Stimulated activated naive CD4-positive, alpha-beta T cell treated with Interleukin-2 at 50 U/mL for 16 hours (primary cell): Measurements from ENCODE around the gene SFMBT2.

Experiments
- DNase-seq: peaks from one replicate; lab custom pipeline; 2025; lab: John Stamatoyannopoulos, UW

SFMBT2 gene

DNA sequence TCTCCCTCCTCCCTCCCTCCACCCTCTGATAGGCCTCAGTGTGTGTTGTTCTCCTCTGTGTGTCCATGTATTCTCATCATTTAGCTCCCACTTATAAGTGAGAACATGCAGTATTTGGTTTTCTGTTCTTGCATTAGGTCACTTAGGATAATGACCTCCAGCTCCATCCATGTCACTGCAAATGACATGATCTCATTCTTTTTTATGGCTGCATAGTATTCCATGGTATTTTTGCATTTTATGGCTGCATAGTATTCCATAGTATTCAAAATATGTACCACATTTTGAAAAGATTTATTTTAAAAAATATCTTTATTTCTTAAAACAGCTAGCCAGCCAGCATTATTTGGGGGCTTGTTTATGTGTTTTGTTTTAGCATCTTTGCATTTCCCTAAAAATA is 275.6 kb downstream of the SFMBT2 start:
- no peak for DNase-seq

DNA sequence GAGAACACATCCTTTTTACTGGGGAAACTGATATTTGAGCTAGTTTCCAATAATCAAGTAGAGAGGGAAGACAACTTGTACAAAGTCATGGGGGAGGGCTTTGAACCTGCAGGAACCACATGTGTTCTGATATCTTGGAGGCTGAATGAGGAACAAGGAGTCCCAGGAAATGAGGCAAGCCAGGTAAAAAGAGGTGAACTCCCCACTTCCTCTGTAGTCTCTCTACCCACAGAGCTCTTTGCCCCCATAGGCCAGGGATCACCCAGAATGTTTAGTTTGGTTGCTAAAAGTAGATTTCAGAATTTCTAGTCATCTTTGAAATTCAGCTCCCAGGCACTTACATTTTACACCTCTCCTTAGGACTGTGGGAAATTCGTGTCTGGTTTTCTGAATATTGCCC is 276.4 kb downstream of the SFMBT2 start:
- no peak for DNase-seq

DNA sequence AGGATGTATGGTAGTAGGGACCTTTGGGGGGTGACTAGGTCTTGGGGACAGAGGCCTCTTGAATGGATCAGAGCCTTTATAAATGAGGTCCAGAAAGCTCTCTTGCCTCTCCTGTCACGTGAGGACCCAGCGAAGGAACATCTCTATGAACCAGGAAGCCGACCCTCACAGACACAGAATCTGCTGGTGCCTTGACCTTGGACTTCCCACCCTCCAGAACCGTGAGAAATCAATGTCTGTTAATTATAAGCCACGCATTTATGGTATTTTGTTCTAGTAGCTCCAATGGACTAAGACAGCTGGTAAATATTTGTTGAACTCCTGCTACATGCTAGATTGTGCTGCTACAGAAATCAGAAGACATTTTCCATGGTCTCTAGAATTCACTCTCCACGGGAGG is 276.9 kb downstream of the SFMBT2 start:
- DNase-seq: no peak

DNA sequence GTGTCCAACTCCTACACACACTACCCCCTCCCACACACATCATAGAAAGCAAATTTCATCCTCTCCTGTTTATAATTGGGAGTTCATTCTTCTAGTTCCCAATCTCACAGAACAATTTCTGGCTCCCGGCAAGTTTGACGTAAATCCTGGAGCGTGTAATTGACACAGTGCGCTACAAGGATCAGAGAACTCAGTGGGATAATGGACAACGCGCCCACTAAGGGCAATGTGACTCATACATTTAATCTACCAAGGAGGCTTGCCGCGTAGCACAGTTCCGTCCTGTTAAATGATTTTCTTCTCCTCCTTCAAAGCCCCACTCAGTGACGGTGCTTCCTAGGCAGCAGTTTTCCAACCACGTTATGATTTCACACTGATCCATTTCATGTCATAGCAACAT is 277.6 kb downstream of the SFMBT2 start:
- DNase-seq: no peak

DNA sequence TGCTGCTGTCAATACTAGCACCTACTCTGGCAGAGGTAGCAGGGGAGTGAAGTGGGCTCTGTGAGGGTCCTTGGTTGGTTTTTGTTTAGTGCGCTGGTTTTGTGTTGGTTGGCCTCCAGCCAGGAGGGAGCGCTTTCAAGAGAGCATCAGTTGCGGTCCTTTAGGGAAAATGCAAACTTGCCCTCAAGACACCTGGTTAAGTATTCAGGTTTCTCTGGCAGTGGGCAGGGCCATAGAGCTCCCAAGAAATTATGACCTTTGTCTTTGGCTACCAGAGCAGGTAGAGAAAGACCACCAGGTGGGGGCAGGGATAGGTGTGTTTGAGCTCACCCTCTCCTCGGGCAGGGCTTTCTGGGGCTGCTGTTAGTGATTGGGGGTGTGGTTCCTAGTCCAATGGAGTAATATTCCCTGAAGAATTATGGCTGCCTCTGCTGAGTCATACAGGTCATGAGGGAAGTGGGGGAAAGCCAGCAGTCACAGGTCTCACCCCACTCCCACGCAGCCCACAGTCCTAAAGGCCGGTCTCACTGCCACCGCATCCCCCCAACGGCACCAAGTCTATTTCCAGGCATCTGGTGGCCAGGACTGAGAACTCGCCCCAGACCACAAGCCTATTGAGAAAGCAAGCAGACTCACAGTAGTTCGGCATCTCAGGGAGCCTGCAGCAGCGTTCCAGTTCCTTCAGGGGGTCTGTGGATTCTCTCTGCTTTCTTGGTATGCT is 280.5 kb downstream of the SFMBT2 start:
- DNase-seq: no peak

DNA sequence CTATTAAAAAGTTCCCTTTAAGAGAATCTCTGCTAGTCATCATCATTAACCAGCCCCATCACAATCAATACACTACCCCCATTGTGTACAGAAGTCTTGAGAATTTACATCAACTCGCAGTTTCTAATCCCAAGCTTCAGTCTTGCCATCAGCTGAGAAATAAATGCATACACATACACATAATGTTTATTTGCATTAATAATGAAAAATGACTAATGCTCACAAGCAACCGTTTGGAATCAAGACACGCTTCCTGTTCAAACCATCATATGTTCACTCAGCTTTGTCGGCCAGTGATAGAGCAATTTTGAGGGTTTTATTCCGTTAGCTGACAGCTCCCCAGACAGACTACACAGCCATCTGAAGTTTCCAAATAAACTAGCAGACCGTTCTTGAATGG is 287.1 kb downstream of the SFMBT2 start:
- no peak for DNase-seq

DNA sequence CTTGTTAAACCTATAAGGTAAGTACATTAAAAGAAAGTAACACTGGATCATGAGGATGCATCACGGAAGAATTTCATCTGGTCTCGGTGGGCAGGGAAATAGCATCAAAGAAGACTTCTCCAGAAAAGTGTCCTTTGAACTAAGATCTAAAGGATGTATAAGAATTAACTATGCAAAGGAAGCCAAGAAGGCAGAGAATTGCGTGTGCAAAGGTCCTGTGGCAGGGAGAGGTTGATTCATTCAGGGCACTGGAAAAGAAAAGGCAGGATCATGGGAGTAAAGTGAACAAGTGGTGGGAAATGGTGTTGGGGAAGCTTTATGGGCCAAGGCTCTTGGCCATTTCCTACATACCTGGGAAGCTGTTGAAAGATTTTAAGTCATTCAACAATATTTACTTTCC is 288.3 kb downstream of the SFMBT2 start:
- DNase-seq: no peak

DNA sequence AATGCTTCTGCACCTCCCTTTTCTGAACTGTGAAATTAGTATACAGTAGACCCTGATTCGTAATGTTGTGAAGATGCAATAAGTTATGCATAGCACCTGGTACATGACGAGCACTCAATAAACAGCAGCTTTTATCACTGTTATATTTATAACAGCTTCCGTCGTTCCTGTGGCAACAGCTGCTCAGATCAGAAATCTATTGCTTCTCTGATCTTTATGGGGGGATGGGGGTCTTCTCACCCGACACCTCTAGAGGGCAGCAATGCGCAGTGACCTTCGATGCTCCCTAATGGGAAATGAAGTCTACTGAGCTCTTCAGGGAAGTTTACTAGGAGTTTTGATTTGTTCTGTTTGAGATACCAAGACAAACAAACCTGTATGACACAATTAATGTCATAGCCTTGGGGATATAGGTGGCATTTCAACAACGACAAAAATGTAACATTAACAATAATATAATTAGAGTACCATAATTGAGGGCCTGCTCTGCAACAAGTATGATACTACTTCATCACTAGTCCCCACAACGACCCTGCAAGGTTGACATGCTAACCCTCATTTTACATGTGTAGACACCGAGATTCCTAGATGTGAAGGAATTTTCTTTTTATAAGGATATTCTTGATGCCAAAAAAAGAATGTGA is 289.6 kb downstream of the SFMBT2 start:
- DNase-seq: peak; percentile 38

DNA sequence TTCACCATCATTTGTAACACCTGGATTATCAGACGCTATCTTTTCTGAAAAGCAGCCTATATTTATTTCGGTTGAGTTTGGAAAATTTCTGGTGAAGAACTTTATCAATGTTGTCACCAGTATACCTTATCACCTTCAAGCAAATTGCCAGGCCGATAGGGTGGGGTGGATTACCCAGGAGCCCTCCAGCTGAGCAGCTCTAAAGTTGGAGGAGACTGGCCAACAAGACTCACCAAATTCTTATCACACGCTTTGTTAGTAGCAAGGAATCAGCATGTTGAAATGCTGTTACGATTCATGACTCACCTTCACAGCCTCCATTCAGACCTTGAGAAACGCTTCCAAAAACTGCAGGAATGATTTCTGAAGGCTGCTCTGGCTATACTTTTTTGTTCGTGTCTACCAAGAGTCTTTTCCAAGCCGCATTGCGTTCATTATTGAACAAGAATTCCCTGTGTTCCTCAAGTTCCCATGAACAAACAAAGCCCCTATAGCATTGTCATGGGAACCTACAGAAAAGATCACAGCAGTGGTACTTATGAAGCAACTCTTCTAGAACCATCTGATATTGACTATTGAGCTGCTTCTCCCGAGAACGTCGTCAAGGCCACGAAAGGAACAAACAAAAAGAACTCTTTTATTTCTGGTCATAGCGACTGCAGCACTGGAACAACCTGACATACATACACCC is 291.4 kb downstream of the SFMBT2 start:
- no peak for DNase-seq

DNA sequence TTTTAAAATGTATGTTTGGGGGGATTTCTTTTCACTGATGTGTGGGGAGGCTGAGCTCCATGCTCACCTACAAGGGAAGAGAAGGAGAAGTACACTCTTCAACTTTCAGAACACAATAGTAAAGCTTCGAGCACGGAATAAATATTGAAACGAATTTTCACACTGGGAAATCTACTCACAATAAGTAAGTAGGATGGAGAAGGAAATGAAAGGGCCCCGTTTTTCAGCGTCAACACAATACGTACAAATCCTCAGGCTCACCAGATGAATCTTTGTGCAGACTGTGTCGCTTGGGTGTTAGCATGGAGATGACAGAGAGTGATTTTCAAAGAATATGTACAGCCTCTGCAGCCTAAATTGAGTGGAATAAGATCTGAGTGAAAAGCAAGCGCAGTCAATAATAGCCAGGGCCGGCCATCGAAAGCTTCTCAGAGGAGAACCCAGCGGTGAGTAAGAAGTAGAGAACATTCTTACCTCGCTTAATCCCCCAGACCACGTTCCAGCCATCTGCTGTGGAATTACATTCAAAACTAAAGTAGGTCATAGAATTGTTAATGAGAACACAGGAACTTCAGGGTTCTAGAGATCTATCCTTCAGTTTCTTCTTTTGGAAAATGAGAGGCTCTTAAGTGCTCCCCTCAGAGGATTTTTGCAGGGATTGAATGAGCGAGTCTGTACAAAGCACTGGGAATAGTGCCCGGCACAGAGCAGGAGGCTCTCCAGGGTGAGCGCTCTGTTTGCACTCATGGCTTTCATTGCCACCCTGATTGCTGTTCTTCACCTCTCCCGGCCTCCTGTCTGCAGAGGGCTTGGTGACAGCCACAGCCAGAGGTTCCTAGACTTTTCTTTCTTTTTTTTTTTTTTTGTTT is 292.8 kb downstream of the SFMBT2 start:
- no peak for DNase-seq

DNA sequence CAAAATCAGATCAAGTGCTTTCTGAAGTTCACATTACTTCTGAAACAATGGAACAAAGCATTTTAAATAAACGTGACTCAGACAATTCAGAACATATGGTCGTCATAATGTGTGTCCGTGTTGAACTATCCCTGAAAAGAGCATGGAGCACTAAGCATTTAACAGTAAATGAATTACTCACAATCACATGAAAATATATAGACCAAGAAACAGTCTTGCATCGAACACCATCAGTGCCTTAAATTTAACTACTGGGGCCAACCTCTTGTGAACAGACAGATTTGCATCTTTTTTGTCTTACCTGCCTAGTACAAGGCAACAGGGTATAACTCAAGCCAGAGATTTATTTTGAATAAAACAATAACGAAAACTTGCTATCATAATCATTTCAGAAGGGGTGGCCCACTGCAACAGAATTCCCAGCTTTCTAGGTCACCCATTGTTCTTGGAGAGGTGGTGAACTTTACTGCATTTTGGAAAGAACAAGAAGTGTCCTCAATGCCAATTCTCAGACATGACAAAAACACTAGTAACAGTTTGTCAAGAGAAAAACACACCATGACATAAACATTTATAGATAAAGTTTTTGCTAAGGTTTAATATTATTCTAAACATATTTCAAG is 293.5 kb downstream of the SFMBT2 start:
- no peak for DNase-seq

DNA sequence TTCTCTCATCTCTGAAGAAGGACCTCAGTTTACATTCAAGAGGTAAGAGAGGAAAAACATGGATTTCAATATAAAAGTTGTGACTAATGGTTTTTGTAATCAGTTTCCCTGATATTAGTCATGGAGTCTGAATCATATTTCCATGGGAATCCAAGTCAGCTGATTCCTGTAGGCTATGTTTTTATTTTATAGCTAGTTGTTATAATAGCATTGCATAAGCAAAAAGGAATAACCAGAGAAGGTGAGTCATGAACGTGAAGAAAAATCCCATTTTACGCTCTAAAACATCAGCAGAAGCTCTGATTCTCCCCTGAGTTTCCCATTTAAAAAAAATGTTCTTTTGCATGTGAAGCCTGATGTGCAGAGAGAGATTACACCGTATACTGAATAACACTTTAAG is 299.3 kb downstream of the SFMBT2 start:
- DNase-seq: no peak

DNA sequence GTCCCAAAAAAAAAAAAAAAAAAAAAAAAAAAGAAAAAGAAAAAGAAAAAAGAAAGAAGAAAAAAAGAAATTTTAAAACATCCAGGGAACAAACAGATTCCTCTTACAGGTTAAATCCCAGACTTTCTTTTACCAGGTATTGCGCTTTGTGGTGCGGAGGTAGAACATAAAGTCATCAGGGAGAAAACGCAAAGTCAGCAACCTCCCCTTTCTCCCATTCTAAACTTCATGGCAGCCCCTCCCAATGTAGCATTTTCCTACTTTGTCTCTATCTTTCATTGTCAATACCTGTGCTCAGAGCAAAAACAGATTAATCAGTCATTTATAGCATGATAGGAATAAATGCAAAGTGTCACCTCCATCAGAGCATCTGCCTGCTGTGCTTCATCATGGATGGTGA is 299.7 kb downstream of the SFMBT2 start:
- DNase-seq: no peak
